GM19099 (cell line): ENCODE data around the gene MYBL2.
A peak's percentile ranks its signal among the peaks of the same experiment; 100 is the strongest.

Source experiments
- POLR2A ChIP-seq: IDR thresholded peaks from 3 replicates; pipeline ENCODE4 v1.6.1; 2011; ENCODE audit warnings: low read depth; ENCODE audit not compliant: insufficient read length; ENCODE audit errors: extremely low read depth

MYBL2 gene

GRCh38 chr20:43751167-43752050 lies 84.5 kb downstream of the MYBL2 start:
- TF ChIP-seq POLR2A: peak; percentile 41

GRCh38 chr20:43752051-43752360 lies 85.1 kb downstream of the MYBL2 start:
- TF ChIP-seq POLR2A: no peak

DNA sequence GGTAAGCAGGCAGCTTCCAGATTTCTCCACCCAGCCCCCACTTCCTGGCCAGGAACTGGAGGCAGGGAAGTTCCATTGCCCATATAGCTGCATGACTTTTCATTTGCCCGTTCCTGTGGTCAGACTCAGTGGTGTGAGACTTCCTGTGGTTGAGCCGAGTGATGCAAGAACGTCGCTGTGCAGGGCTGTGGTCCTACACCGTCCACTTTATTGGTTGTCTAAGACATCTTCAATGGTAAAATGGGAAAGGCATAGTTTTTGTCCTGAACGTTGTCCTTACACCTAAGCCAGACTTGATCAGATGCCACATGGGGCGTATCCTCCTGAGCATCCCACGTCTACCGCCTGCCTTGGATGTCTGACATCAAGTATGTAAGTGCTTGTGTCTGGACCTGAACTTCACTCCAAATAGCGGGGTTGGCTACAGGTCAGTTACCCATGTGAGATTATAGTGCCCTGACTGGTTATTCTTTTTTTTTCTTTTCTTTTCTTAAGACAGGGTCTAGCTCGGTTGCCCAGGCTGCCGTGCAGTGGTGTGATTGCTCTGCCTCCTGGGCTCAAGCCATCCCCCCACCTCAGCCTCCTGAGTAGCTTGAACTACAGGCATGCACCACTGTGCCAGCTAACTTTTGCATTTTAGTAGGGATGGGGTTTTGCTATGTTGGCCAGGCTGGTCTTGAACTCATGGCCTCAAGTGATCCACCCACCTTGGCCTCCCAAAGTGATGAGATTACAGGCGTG lies 85.8 kb downstream of the MYBL2 start:
- peak; percentile 49 for TF ChIP-seq POLR2A

GRCh38 chr20:43755390-43755789 lies 88.5 kb downstream of the MYBL2 start:
- no peak for TF ChIP-seq POLR2A

DNA sequence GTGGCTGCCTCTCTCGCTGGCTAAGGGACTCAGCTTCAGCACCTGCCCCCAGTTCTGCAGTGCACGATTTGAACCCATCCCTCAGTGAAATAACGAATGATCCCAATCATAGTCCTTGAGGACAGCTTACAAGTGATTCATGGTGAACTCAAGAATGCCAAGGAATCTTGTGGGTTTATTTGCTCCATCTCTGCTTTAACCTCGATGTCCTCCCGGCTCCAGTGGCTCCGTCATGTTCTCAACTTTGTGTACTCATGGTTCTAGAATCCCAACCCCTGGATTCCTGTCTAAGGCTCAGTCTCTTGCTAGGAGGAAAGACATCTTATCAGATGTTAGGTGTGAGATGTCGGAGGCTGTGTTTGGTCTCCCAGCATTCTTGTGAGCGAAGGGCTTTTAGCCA lies 88.9 kb downstream of the MYBL2 start:
- TF ChIP-seq POLR2A: no peak

GRCh38 chr20:43761386-43762340 lies 94.7 kb downstream of the MYBL2 start:
- TF ChIP-seq POLR2A: no peak

GRCh38 chr20:43762911-43763310 lies 96.0 kb downstream of the MYBL2 start:
- TF ChIP-seq POLR2A: no peak

DNA sequence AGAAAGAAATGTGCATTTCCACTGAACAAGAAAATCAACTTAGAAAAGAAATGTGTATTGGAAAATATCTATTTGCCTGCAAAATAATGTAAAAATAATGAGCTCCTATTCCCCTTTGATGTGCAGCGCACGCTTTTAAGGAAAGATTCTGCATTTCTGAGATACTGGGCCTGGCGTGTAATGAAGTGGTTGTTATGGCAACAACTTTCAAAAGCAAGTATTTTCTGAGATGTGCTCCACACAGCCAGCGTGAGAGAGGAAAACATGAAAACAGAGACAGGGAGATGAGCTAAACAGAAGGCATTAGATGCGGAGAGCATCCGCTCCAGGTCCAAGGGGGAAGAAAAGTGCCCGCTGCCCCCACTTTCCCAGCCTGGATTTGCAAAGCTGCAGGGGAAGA lies 99.0 kb downstream of the MYBL2 start:
- no peak for TF ChIP-seq POLR2A
